Activated CD8-positive, alpha-beta memory T cell treated with anti-CD3 and anti-CD28 coated beads, Interleukin-2, amount 50 U/mL, for 1 hour (primary cell): ENCODE results near the gene SLC2A6.

Experiments
- DNase-seq: peaks from one replicate; pipeline ENCODE4 v3.0.0-alpha.2; 2020; ENCODE audit errors: extremely low read depth

SLC2A6 gene

GRCh38 chr9:133515615-133516255 is 36.8 kb upstream of the SLC2A6 start:
- DNase-seq, result no peak

GRCh38 chr9:133515240-133515610 is 36.3 kb upstream of the SLC2A6 start:
- DNase-seq, result no peak

- no peak for DNase-seq
Measured at GRCh38 chr9:133514460-133515239, 35.8 kb upstream of the SLC2A6 start.

GRCh38 chr9:133513214-133514100 is 34.6 kb upstream of the SLC2A6 start:
- no peak for DNase-seq

GRCh38 chr9:133512253-133513213 is 33.6 kb upstream of the SLC2A6 start:
- DNase-seq, result no peak

GRCh38 chr9:133511607-133512006 is 32.7 kb upstream of the SLC2A6 start:
- DNase-seq, result no peak

GRCh38 chr9:133510926-133511505 is 32.1 kb upstream of the SLC2A6 start:
- DNase-seq, result no peak

- no peak for DNase-seq
Measured at GRCh38 chr9:133509179-133510083, 30.5 kb upstream of the SLC2A6 start.

- no peak for DNase-seq
Measured at GRCh38 chr9:133508046-133508445, 29.1 kb upstream of the SLC2A6 start.

- no peak for DNase-seq
Measured at GRCh38 chr9:133507246-133507965, 28.5 kb upstream of the SLC2A6 start.

GRCh38 chr9:133506653-133507038 is 27.7 kb upstream of the SLC2A6 start:
- DNase-seq, result no peak

- no peak for DNase-seq
Measured at GRCh38 chr9:133505901-133506652, 27.2 kb upstream of the SLC2A6 start.

- no peak for DNase-seq
Measured at GRCh38 chr9:133505186-133505830, 26.4 kb upstream of the SLC2A6 start.

- no peak for DNase-seq
Measured at GRCh38 chr9:133502112-133502511, 23.2 kb upstream of the SLC2A6 start.

- no peak for DNase-seq
Measured at GRCh38 chr9:133499892-133500270, 21.0 kb upstream of the SLC2A6 start.

- no peak for DNase-seq
Measured at GRCh38 chr9:133499132-133499891, 20.4 kb upstream of the SLC2A6 start.
